GM21528 (cell line): ENCODE measurements around the gene IRF3.
A peak's percentile ranks its signal among the peaks of the same experiment; 100 is the strongest.

Source experiments
- ATAC-seq: cut with Tn5 transposase; IDR thresholded peaks from one replicate; pipeline ENCODE4 v1.9.1; 2021; ENCODE audit warnings: mild to moderate bottlenecking, moderate library complexity; ENCODE audit not compliant: unreplicated experiment, low FRiP score

The IRF3 gene, protein sequence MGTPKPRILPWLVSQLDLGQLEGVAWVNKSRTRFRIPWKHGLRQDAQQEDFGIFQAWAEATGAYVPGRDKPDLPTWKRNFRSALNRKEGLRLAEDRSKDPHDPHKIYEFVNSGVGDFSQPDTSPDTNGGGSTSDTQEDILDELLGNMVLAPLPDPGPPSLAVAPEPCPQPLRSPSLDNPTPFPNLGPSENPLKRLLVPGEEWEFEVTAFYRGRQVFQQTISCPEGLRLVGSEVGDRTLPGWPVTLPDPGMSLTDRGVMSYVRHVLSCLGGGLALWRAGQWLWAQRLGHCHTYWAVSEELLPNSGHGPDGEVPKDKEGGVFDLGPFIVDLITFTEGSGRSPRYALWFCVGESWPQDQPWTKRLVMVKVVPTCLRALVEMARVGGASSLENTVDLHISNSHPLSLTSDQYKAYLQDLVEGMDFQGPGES

DNA sequence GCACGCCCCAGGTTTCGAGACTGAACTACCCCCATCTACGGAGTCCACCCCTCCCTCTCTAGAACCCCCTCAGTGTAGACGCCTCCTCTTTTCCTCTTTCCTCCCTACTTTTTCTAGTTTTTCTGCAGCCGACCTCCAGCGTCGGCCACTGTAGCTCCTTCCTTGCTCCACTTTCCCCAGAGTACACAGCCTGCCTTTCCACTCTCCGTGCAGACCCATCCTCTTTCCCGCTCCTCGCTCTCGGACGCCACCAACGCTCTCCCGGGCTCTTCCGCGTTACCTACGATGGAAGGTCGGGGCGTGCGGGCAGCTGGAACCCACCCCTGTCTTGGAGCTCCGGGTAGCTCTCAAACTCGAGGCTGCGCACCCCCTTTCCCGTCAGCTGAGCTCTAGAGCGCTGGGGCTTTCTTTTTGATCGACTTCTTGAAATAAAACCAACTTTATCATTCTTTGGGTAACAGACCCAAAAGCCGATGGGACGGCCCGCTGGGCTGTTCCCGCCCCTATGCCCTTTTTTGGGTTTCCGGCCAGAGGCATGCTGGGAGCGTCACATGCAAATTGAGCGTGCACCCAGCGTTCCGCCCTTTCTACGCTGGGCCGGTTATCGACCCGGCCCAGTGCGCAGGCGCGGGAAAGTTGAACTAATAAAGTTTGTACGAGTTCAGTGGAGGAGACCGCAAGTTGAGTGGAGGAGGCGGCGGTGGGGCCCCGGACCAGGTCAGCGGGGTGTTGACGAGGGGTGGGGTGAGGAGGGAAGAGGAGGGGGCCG, at the start of gene IRF3, which contains the start of gene BCL2L12:
TSS of gene IRF3 (minus strand) at position 507 of the 769 bp plus-strand sequence. CDS start 1,019 bp downstream, outside the sequence.
TSS of gene BCL2L12 (plus strand) at position 583 of the 769 bp plus-strand sequence. CDS start 760 bp downstream, outside the sequence.
- ATAC-seq, result peak; percentile 80

DNA sequence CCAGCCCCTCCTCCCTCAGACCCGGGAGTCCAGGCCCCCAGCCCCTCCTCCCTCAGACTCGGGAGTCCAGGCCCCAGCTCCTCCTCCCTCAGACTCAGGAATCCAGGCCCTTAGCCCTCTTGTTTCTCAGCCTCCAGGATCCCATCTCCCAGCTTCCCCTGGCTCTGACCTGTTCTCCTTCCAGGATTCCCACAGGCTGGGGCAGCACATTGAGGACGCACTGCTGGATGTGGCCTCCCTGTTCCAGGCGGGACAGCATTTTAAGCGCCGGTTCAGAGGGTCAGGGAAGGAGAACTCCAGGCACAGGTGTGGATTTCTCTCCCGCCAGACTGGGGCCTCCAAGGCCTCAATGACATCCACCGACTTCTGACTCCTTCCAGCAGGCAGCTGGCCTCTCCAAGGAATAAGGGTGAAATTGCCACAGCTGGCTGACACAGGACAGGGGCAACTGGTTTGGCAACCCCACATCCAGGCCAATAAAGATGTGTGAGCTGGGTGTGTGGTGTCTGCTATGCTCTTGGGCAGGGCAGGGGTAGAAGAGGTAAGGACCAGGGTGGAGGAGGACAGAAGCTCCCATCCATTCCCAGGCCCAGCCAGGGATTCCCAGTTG, 47.7 kb upstream of the IRF3 start:
- no peak for ATAC-seq

DNA sequence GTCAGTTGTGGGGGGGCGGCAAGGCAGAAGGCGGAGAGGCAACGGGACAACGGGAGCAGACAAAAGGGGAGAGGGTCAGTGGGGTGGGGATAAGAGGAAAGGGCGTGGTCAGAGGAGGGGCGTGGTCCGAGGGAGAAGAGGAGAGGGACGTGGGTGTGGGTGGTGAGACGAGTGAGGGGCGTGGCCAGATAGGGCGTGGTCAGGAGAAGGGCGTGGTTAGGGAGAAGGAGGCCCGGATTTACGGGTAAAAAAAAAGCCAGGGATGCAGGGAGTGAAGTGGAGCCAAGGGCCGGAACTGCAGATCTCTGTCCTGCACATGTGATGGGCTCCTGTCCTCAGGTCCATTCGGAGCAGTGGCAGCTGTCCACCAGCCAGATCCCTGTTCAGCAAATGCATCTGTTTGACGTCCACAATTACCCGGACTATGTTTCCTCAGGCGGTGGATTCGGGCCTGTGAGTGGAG, 46.8 kb upstream of the IRF3 start:
- no peak for ATAC-seq

DNA sequence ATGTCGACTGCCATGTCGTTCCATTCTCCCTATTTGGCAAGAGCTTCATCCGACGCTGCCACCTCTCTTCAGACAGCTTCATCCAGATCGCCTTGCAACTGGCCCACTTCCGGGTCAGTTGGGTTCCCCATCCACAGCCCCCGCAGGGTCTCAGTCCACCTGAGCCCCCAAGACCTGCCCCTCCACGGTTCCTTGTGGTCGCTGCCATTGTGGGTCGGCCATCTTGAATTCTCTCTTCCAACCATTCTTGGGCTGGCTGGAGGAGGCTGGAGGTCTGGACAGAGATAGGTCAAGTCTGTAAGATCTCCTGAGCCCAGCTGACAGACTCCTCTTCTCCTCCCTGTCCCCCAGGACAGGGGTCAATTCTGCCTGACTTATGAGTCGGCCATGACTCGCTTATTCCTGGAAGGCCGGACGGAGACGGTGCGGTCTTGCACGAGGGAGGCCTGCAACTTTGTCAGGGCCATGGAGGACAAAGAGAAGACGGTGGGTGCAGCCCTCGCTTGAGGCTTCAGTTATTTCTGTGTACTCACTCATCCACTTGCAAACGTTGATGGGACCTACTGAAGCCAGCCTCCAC, 44.8 kb upstream of the IRF3 start:
- no peak for ATAC-seq

DNA sequence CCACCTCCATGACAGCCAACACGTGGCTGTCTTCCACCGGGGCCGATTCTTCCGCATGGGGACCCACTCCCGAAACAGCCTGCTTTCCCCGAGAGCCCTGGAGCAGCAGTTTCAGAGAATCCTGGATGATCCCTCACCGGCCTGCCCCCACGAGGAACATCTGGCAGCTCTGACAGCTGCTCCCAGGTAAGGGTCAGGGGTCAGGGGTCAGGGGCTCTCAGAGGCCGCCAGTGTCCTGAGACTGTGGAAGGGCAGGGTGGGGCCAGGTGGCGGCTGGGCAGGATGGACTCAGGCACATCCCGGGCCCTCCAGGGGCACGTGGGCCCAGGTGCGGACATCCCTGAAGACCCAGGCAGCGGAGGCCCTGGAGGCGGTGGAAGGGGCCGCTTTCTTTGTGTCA, 40.3 kb upstream of the IRF3 start:
- no peak for ATAC-seq

DNA sequence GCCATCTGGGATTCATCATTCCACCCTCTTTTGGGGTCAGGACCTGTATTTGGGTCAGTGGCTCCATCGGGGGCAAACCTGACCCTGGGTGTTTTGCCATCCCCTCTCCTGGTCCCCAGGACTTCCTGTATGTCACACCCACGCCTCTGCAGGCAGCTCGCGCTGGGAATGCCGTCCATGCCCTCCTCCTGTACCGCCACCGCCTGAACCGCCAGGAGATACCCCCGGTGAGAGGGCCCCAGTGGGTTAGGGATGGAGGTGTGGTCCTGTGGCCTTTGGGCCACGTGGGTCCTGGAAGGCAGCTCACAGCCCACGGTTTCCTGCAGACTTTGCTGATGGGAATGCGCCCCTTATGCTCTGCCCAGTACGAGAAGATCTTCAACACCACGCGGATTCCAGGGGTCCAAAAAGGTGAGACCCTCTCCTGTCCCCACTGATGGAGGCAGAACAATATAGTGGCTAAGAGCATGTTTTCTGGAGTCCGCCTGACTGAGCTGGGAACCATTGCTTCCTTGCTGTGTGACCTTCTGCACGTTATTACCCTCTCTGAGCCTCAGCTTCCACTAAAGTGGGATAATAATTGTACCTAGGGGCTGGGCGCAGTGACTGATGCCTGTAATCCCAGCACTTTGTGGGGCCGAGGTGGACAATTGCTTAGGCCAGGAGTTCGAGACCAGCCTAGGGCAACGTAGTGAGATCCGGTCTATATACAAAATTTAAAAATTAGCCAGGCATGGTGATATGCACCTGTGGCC, 39.4 kb upstream of the IRF3 start:
- no peak for ATAC-seq

DNA sequence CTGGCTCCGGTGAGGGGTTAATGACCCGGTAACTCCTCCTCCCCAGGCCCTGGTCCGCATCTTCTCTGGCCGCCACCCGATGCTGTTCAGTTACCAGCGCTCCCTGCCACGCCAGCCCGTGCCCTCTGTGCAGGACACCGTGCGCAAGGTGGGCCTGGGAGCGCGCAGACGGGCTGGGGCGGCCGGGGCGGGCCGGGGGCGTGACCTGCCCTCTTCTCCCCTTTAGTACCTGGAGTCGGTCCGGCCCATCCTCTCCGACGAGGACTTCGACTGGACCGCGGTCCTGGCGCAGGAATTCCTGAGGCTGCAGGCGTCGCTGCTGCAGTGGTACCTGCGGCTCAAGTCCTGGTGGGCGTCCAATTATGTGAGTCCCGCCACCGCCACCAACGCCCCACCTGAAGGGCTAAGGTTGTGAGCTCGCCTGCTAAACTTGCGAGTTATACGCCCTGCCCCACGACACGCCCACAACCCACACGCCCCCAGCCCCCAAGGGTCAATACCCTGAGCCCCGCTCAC, 35.7 kb upstream of the IRF3 start:
- no peak for ATAC-seq

DNA sequence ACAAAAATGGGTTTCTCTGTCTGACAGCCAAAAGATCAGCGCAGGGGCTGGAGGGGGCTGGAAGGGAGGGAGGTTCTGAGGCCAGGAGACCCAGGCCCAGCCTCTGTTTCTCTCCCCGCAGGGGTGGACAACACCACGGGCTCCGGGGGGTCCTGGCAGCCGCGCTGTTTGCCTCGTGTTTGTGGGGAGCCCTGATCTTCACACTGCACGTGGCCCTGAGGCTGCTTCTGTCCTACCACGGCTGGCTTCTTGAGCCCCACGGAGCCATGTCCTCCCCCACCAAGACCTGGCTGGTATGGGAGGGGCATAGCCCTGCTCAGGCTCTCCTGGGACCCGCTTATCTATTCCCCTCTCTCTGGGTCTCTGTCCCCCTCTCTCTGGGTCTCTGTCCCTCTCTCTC, 34.9 kb upstream of the IRF3 start:
- no peak for ATAC-seq

DNA sequence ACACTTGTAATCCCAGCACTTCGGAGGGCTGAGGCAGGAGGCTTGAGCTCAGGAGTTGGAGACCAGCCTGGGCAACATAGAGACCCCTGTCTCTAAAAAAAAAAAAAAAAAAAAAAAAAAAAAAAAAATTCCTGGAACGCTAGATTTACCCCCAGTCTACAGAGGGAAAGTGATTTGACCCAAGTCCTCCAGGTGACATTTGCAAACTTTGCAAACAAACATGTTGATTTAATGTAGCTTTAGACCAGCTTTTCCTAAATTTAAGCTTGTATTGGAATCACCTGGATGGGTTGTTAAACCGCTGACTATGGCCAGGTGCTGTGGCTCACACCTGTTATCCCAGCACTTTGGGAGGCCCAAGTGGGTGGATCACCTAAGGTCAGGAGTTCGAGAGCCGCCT, 33.7 kb upstream of the IRF3 start:
- no peak for ATAC-seq

DNA sequence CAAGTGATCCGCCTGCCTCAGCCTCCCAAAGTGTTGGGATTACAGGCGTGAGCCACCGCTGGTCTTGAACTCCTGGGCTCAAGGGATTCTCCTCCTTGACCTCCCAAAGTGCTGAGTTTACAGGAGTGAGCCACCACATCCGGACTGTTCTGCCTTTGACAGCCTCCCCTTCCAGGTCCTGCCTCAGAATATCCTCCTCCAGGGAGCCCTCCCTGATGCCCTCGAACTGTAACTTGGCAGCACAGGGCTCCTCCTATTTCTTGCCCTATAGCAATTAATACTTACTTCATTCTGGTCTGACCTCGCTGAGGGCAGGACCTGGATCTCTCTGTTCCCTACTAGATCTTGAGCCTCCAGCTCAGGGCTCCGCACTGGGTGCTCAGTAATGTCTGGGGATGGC, 31.2 kb upstream of the IRF3 start:
- no peak for ATAC-seq

DNA sequence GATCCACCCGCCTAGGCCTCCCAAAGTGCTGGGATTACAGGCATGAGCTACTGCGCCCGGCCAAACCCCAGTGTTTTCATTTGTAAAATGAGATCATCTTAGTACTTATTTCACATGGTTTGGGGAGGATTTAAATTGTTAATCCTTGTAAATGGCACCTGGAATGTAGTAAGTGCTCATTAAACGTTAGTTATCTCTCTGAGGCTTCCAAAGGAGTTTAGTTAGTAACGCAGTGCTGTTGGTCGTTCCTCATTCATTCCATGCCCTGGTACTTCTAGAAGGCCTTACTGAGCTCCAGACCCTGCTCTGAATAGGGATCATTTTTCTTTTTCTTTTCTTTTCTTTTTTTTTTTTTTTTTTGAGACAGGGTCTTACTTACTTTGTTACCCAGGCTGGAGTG, 30.5 kb upstream of the IRF3 start:
- ATAC-seq, result no peak

DNA sequence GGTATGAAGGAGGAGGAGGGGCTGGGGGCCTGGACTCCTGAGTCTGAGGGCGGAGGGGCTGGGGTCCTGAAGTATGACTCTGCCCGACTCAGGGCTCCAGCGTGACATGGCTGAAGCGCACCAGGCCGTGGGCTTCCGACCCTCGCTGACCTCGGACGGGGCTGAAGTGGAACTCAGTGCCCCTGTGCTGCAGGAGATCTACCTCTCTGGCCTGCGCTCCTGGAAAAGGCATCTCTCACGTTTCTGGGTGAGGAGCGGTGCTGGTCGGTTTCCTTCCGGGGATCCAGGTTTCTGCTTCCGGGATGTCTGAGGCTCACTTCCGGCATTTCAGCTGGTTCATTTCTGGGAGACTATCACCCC, 26.5 kb upstream of the IRF3 start:
- ATAC-seq, result no peak

DNA sequence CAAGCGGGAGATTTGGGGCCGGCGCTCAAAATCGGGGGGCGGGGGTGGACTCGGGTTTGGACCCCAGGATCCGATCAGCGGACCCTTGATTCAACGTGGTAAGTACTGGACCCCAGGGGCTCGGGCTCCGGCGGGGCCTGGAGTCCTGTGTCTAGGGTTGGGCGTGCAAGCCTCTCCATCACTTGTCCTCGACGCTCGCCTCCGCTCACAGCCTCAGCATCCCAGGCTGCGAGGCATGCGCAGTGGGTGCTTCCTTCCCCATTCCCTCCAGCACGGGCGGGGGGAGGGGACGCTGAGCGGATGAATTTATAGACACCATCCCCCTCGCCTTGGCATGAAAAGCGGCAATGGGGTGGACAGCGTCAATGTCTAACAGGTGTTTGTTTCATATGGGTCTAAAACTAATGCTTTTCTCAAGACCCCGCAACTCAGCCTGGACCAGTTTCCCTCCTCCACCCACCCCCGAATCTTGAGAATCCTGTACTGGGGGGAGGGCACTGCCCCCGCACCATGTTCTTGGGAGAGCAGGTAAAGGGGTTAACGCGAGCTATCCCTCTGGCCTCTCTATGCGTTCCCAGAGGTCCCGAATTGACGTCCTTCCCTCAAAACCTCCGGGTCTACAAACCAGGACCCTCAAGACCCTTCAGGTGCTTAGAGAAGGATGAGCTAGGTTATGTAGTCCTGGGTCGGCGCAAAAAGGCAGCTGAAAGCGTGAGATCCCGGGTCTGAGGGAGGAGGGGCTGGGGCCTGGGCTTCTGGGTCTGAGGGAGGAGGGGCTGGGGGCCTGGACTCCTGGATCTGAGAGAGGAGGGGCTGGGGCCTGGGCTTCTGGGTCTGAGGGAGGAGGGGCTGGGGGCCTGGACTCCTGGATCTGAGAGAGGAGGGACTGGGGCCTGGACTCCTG, 25.8 kb upstream of the IRF3 start:
- ATAC-seq, result no peak

DNA sequence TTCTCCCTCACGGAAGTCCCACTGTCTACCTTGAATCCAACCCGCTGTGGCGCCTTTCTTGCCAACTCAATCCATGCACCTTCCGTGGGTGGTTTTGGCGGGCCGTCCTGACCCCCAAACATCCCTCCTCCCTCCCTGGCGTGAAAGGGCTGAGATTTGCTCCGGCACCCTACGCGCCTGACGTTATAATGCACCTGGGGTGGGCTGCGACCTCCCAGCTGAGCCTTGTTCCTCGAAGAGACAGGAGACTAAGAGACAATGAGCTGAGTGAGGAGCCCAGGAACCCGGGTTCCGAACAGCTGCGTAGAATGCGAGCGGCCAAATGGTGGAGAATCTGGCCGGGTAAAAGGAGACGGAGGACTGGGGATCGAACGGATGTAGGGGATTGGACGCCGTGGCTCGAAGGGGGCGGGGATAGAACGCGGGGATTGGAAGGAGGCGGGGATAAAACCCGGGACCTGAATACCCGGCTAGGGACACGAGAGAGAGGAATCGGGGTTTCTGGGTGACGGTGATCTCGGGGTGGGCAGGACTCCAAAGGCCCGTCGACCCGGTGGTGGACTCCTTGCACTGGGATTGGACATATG, 25.1 kb upstream of the IRF3 start, which contains the start of gene CPT1C:
TSS of gene CPT1C (plus strand) at position 461 of the 587 bp plus-strand sequence. CDS start 1,137 bp downstream, outside the sequence.
- ATAC-seq, result no peak

DNA sequence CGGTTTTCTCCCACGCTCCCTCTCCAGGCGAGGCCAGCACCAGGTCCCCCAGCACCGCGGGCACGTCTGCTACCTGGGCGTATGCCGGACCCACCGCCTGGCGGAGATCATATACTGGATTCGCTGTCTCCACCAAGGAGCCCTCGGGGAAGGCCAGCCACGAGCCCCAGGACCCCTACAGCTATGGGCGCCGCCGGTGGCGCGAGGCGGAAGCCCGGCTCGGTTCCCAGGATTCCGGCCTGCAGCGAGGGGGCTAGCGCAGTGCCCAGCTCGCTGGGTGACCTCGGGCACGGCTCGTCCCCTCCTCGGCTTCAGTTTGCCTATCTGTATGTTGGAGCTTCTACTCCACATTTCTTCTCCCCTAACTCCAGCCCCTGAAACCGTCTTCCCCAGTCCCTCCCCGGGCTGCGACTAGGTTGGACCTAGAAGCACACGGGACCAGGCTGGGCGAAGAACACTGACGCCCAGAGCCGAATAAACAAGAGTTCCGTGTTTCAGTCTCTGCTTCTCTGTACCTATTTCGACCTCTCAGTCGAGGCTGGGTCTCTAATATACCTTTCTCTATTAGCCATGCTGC, 24.5 kb upstream of the IRF3 start:
- ATAC-seq, result no peak

DNA sequence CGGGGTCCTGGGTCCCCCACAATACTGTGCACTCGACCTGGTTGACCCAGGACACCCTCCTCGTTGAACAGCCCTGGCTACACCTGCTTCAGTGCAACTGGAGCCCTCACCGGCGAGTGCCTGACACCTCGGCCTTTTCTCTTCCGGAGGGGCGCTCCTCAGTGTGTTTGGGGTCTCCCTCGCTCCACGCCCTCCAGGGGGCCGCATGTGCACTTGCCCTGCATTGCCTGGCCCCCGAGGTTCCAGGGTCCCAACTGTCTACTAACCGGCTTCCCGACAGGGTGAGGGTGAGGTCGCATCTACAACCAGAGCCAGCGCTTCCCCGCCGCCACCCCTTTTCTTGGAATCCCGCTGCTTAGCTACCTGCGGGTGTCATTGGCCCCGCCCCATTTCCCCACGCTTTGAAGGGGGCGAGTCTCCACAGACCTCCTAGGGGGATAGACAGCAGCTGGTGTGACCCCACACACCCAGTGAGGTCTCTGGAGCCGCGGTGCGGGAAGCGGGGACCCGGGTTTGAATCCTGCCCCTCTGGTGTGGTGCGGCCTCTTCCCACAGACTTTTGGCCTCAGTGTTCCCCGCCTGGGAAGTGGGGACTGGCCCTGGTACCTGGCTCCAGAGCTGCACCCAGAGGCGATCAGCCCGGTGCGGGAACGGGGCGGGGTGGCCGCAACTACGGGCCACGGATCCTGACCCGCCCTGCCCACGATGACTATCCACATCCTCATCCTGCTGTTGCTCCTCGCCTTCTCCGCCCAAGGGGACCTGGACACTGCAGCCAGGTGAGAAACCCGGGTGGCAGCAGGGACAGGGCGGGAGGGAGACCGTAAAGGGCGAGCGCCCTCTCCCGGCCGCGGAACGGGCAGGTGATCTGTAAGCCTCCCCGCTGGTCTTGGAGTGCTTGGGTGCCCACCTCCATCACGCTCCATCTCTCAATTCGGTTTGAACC, 23.7 kb upstream of the IRF3 start, which contains the start of gene ADM5:
TSS of gene ADM5 (plus strand) at position 462 of the 946 bp plus-strand sequence. CDS start at position 706, 244 bp downstream.
- ATAC-seq, result no peak
